PFSK-1 (cell line): ENCODE measurements around the gene PCDHGB1. TPM values are rescaled to one million over a fixed set of nuclear protein-coding genes. Genes with fewer than 3 reads are reported as not detected.

ENCODE experiments used
- FOXP2 ChIP-seq: optimal IDR thresholded peaks from 2 replicates; pipeline ENCODE3; 2011; ENCODE audit warnings: borderline replicate concordance, control low read depth, inconsistent platforms; ENCODE audit not compliant: insufficient read depth; ENCODE audit errors: extremely low read length, extremely low read depth
- POLR2AphosphoS5 ChIP-seq: IDR thresholded peaks from 2 replicates; pipeline ENCODE4 v1.6.1; 2012; ENCODE audit warnings: low read depth, mild to moderate bottlenecking, control low read depth, low read length, moderate library complexity
- SIN3A ChIP-seq: IDR thresholded peaks from 2 replicates; pipeline ENCODE4 v1.6.1; 2012; ENCODE audit warnings: mild to moderate bottlenecking, low read length, moderate library complexity, borderline replicate concordance; ENCODE audit not compliant: insufficient read depth
- TAF1 ChIP-seq: IDR thresholded peaks from 2 replicates; pipeline ENCODE4 v1.6.1; 2012; ENCODE audit warnings: low read length, control low read depth, borderline replicate concordance; ENCODE audit not compliant: insufficient read depth
- polyA plus RNA-seq: library from polyadenylated mRNA; unstranded; fragments of >200 nt; gene quantifications from one replicate; pipeline ENCODE4 v1.2.1, GENCODE V29; 2012; ENCODE audit warnings: low read depth, missing spikeins; ENCODE audit not compliant: insufficient read length
- TF ChIP-seq, protein P1 (sequence below), 2 experiments: IDR thresholded peaks; 2 replicates each; pipeline versions ENCODE4 v1.6.1 to v1.8.0; 2011 to 2012; ENCODE audit warnings: low read depth in 2 of 2, low read length in 2 of 2, control low read depth in 1 of 2, inconsistent platforms in 1 of 2, mild to moderate bottlenecking in 1 of 2, moderate library complexity in 1 of 2; ENCODE audit not compliant: insufficient read depth in 1 of 2

The PCDHGB1 gene
- polyA plus RNA-seq = 1.4 TPM

DNA sequence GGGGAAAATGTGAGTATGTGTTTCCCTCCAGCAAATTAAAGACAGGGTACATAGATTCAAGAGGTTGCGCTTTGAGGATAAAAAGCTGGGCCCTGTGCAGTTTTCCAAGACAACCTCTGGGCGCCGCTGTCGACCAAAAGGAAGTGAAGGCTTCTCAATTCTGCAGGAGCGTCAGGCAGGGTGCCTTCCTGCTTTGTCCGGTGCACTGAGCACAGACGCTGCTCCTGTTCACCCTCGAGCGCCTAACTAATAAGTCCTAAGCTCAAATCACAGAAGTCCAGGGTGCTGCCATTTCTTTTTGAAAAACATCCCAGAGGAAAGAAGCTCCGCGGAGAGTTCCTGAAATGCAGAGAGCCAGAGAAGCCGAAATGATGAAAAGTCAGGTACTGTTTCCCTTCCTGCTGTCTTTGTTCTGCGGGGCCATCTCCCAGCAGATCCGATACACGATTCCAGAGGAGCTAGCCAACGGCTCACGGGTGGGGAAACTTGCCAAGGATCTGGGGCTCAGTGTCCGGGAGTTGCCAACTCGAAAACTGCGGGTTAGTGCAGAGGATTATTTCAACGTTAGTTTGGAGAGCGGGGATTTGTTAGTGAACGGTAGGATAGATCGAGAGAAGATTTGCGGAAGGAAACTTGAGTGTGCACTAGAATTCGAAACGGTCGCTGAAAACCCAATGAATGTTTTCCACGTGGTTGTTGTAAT lies at the start of gene PCDHGB1:
Gene PCDHGB1 (plus strand): TSS at position 183 of the 703 bp plus-strand sequence. CDS start 162 bp downstream, at position 345.
- TF ChIP-seq POLR2AphosphoS5 = peak; percentile 51; the same call in 1 of the 2 replicates
- TF ChIP-seq, protein P1, sequence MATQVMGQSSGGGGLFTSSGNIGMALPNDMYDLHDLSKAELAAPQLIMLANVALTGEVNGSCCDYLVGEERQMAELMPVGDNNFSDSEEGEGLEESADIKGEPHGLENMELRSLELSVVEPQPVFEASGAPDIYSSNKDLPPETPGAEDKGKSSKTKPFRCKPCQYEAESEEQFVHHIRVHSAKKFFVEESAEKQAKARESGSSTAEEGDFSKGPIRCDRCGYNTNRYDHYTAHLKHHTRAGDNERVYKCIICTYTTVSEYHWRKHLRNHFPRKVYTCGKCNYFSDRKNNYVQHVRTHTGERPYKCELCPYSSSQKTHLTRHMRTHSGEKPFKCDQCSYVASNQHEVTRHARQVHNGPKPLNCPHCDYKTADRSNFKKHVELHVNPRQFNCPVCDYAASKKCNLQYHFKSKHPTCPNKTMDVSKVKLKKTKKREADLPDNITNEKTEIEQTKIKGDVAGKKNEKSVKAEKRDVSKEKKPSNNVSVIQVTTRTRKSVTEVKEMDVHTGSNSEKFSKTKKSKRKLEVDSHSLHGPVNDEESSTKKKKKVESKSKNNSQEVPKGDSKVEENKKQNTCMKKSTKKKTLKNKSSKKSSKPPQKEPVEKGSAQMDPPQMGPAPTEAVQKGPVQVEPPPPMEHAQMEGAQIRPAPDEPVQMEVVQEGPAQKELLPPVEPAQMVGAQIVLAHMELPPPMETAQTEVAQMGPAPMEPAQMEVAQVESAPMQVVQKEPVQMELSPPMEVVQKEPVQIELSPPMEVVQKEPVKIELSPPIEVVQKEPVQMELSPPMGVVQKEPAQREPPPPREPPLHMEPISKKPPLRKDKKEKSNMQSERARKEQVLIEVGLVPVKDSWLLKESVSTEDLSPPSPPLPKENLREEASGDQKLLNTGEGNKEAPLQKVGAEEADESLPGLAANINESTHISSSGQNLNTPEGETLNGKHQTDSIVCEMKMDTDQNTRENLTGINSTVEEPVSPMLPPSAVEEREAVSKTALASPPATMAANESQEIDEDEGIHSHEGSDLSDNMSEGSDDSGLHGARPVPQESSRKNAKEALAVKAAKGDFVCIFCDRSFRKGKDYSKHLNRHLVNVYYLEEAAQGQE (IDR thresholded peaks at IDR 0.05; ENCODE audit: insufficient read depth in 1 of 2, low read depth in 2 of 2, low read length in 2 of 2) = no peak

DNA sequence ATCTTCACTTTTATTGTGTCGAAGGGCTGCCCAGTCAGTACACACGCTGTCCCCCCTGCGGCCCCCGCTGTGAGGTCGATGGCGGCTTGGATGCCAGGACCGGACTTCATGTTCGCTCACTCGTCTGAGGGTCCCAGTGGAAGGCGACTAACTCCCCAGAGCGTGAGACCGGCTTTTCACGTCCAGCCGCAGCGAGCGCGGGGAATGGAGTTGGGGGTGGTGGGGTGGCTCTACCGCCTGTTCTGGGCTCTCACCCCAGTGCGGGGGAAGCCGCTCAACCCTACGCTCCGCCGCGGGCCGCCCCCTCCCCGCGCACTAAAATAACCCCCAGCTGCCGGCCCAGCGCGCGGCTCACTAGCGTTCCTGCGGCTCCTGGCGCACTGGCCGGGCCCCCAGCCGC lies 46.1 kb upstream of the PCDHGB1 start, which contains the start of gene SLC25A2:
Gene SLC25A2 (minus strand): TSS at position 294 of the 400 bp plus-strand sequence. CDS start 184 bp downstream, at position 110.
- TF ChIP-seq POLR2AphosphoS5 (no peak), FOXP2 (no peak), SIN3A (no peak), TAF1 (no peak)
- TF ChIP-seq, protein P1 (IDR thresholded peaks at IDR 0.05; ENCODE audit: insufficient read depth in 1 of 2, low read depth in 2 of 2, low read length in 2 of 2) = no peak

DNA sequence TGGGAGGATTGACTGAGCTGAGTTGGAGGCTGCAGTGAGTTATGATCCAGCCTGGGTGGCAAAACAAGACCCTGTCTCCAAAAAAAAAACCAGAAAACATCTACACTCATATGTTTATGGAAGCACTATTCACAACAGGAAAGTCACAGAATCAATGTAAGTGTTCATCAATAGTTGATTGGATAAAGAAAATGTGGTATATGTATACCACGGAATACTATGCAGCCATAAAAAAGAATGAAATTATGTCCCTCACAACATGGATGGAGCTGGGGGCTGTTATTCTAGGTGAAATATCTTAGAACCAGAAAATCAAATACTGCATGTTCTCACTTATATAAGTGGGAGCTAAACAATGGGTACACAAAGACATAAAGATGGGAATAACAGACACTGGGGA lies 43.3 kb upstream of the PCDHGB1 start:
- TF ChIP-seq SIN3A (no peak), TAF1 (no peak), FOXP2 (no peak), POLR2AphosphoS5 (no peak)
- TF ChIP-seq, protein P1 (IDR thresholded peaks at IDR 0.05; ENCODE audit: insufficient read depth in 1 of 2, low read depth in 2 of 2, low read length in 2 of 2) = no peak

DNA sequence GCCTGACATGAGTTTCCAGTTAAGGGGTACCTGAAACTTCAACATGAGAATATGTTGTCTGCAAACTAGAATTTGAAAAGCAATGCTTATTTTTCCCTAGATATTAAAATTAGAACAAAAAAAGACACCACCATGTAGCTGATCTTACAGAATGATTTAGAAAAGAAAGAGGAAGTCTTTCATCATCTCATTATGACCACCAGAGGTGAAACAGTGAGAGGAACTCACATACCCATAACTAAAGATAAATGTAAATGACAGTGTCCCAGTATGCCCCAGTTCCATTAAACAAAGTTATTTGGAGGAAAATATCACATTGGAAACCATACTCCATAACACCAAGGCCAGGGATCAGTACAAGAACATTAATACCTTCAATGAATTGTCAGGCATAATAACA lies 36.2 kb upstream of the PCDHGB1 start:
- TF ChIP-seq POLR2AphosphoS5 (no peak), FOXP2 (no peak), SIN3A (no peak), TAF1 (no peak)
- TF ChIP-seq, protein P1 (IDR thresholded peaks at IDR 0.05; ENCODE audit: insufficient read depth in 1 of 2, low read depth in 2 of 2, low read length in 2 of 2) = no peak

DNA sequence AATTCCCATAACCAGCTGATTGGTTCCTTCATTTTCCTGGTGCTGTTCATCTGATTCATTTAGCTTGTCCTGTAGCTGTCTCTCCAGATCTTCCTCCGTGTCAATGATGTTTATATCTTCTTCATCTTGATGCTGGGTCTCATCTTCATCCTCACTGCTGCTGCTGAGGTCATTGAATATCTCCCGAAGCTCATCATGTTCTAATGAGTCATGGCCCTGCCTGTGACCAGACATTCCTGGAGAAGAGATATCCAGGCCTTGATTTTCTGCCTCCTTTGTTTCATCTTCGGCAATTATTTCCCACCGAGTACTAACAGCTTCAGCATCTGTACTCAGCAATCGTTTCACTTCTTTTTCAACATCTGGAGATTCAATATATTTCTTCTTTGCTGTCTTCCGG lies 30.7 kb upstream of the PCDHGB1 start:
- TF ChIP-seq, protein P1 (IDR thresholded peaks at IDR 0.05; ENCODE audit: insufficient read depth in 1 of 2, low read depth in 2 of 2, low read length in 2 of 2) = no peak
- no peak for TF ChIP-seq TAF1
- TF ChIP-seq FOXP2 = no peak
- TF ChIP-seq SIN3A = no peak
- TF ChIP-seq POLR2AphosphoS5 = no peak
